Measurements from ENCODE around the gene ZNF506.
"Not testable (repeated sequence)": the region's sequence is repeated elsewhere in the genome, so short reads cannot be mapped to it uniquely, and the experiment has no call there.

ZNF506 gene

DNA sequence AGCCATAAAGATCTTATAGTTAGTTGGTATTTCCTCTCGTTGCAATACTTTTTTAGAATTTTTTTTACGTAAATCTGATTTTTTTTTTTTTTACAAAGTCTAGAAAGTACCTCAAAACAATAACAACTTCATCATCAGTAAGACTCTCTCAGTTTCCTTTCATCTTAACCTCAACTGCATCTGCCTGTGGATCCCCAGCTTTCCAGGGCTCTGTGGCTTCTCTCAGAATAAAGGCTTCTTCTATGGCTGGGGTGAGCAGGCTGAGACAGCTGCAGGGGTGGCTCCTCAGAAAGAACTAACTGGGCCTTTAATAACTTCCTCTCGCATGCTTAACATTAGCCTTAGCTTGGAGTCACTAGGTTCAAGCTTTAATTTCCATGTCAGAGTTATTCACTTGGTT lies 4.2 kb downstream of the ZNF506 start:
- H3K36me3 ChIP-seq (ENCODE audit: insufficient read depth), result no peaks in the 10 kb centered on the region
- H4K20me1 ChIP-seq (ENCODE audit: insufficient read depth), result no peaks in the 10 kb centered on the region
- H3K9ac ChIP-seq, result no peak overlapping the region
- TF ChIP-seq, protein P1, sequence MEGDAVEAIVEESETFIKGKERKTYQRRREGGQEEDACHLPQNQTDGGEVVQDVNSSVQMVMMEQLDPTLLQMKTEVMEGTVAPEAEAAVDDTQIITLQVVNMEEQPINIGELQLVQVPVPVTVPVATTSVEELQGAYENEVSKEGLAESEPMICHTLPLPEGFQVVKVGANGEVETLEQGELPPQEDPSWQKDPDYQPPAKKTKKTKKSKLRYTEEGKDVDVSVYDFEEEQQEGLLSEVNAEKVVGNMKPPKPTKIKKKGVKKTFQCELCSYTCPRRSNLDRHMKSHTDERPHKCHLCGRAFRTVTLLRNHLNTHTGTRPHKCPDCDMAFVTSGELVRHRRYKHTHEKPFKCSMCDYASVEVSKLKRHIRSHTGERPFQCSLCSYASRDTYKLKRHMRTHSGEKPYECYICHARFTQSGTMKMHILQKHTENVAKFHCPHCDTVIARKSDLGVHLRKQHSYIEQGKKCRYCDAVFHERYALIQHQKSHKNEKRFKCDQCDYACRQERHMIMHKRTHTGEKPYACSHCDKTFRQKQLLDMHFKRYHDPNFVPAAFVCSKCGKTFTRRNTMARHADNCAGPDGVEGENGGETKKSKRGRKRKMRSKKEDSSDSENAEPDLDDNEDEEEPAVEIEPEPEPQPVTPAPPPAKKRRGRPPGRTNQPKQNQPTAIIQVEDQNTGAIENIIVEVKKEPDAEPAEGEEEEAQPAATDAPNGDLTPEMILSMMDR (conservative IDR thresholded peaks at IDR 0.05; ENCODE audit: low read depth, low read length), result no peak
- H3K4me2 ChIP-seq, result no peak overlapping the region
- H3K4me1 ChIP-seq (ENCODE audit: low read depth, poor library complexity, severe bottlenecking), result no peaks in the 10 kb centered on the region
- H3K4me3 ChIP-seq (IDR thresholded peaks at IDR 0.05; ENCODE audit: insufficient read depth, low read depth, low read length), result no peak overlapping the region
- H3K27ac ChIP-seq, result no peak overlapping the region
- H3K79me2 ChIP-seq (ENCODE audit: insufficient read depth, low read depth), result no peaks in the 10 kb centered on the region
- no peaks in the 10 kb centered on the region for H3K27me3 ChIP-seq (ENCODE audit: insufficient read depth, low read depth)
- H2AFZ ChIP-seq (ENCODE audit: low read depth), result no peak overlapping the region

DNA sequence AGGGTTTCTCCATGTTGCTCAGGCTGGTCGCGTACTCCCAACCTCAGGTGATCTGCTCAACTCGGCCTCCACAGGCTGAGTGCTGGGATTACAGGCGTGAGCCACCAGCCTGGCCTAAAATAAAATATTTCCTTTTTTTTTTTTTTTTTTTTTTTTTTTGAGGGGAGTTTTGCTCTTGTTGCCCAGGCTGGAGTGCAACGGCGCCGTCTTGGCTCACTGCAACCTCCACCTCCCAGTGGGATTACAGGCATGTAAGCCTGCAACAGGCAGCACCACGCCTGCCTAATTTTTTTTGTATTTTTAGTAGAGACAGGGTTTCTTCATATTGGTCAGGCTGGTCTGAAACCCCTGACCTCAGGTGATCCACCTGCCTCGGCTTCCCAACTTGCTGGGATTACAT lies 4.9 kb downstream of the ZNF506 start:
- Histone ChIP-seq H3K27ac (no peak overlapping the region), H3K4me3 (IDR thresholded peaks at IDR 0.05; ENCODE audit: insufficient read depth, low read depth, low read length) (no peak overlapping the region), H2AFZ (ENCODE audit: low read depth) (no peak overlapping the region), H3K9ac (no peak overlapping the region), H4K20me1 (ENCODE audit: insufficient read depth) (no peaks in the 10 kb centered on the region), H3K4me2 (no peak overlapping the region), H3K36me3 (ENCODE audit: insufficient read depth) (no peaks in the 10 kb centered on the region), H3K4me1 (ENCODE audit: low read depth, poor library complexity, severe bottlenecking) (no peaks in the 10 kb centered on the region), H3K79me2 (ENCODE audit: insufficient read depth, low read depth) (no peaks in the 10 kb centered on the region), H3K27me3 (ENCODE audit: insufficient read depth, low read depth) (no peaks in the 10 kb centered on the region)
- TF ChIP-seq, protein P1 (conservative IDR thresholded peaks at IDR 0.05; ENCODE audit: low read depth, low read length), result no peak

DNA sequence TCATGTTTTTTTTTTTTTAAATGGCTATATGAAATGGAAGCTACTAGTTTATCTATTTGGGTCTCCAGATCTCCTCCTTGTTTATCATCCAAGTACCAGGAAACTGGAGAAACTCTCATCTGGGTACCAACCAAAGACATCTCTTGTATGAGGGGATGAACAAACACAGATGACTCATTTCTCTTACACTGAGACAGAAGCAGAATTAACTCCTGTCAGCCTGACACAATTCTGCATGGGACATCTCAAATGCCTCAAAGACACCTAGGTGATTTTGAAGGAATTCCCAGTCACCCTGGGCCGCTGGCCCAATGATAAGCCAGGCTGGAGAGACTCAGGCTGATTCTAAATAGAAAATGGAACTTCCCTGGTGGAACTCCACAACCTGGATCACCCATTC lies 9.6 kb downstream of the ZNF506 start:
- not testable (repeated sequence) for H3K9ac ChIP-seq; H3K36me3 ChIP-seq (ENCODE audit: insufficient read depth); H3K79me2 ChIP-seq (ENCODE audit: insufficient read depth, low read depth); H3K4me1 ChIP-seq (ENCODE audit: low read depth, poor library complexity, severe bottlenecking); H3K4me2 ChIP-seq; H3K27ac ChIP-seq; H3K27me3 ChIP-seq (ENCODE audit: insufficient read depth, low read depth); H2AFZ ChIP-seq (ENCODE audit: low read depth); H4K20me1 ChIP-seq (ENCODE audit: insufficient read depth); H3K4me3 ChIP-seq (IDR thresholded peaks at IDR 0.05; ENCODE audit: insufficient read depth, low read depth, low read length)

DNA sequence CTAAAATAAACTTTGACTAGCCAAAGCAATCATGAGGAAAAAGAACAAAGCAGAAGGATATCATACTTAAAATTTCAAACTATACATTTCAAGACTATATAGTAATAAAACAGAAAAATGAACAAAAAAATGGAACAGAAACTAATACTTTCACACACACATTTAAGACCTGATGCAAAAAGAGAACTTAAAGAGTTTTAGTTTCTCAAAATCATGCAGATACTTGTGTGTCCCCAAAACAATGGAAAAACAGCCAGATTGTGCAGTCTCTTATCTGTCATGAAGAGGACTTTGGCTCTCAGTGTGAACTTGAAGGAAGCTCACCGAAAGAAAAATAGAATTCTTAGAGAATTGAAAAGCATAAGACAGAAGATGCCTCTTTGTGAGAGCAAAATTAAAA lies 16.1 kb downstream of the ZNF506 start:
- Histone ChIP-seq H3K79me2 (ENCODE audit: insufficient read depth, low read depth) (no peaks in the 10 kb centered on the region), H3K27me3 (ENCODE audit: insufficient read depth, low read depth) (no peaks in the 10 kb centered on the region), H3K4me1 (ENCODE audit: low read depth, poor library complexity, severe bottlenecking) (no peaks in the 10 kb centered on the region), H3K27ac (no peak overlapping the region), H2AFZ (ENCODE audit: low read depth) (no peak overlapping the region), H3K9ac (no peak overlapping the region), H3K4me3 (IDR thresholded peaks at IDR 0.05; ENCODE audit: insufficient read depth, low read depth, low read length) (no peak overlapping the region), H4K20me1 (ENCODE audit: insufficient read depth) (no peaks in the 10 kb centered on the region), H3K4me2 (no peak overlapping the region), H3K36me3 (ENCODE audit: insufficient read depth) (no peaks in the 10 kb centered on the region)
- TF ChIP-seq, protein P1 (conservative IDR thresholded peaks at IDR 0.05; ENCODE audit: low read depth, low read length), result no peak

DNA sequence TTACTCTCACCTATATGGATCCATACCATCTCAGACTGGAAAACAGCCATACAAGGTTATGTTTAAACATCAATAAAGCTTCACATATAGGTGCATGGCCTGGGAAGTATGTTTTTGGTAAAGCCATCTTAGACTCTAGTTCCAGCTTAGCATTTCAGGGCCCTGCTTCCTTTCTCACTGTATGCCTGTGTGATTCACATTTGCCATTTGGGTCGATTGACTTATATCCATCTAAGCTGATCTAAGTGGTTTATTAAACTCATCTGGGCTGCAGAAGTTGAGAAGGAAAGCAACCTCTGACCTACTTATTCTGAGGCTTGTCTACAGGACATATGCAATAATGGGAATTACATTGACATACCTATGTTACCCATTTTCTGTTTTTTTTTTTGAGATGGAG lies 33.5 kb downstream of the ZNF506 start:
- H3K27me3 ChIP-seq (ENCODE audit: insufficient read depth, low read depth), result no peaks in the 10 kb centered on the region; the same call in 1 of the 2 replicates

DNA sequence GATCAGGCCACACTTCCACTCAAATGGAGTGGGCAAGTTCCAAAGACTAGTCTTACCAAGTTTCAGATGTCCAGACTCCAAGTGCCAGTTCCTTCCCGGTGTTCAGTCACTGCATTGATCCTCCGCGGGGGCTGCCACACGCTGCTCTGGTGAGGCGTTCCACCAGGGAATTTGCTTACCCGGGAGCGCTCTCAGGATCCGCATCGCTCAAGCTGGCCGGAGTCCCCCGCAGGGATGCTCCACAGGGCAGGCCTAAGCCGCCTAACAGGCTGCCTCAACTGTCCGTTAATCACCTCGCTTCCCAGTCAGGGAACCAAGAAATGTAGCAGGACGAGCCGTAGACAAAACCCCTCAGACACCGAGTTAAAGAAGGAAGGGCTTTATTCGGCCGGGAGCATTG lies 36.1 kb downstream of the ZNF506 start:
- not testable (repeated sequence) for H3K36me3 ChIP-seq (ENCODE audit: insufficient read depth); H3K4me1 ChIP-seq (ENCODE audit: low read depth, poor library complexity, severe bottlenecking); H3K27me3 ChIP-seq (ENCODE audit: insufficient read depth, low read depth); H4K20me1 ChIP-seq (ENCODE audit: insufficient read depth); H3K9ac ChIP-seq; H3K79me2 ChIP-seq (ENCODE audit: insufficient read depth, low read depth); H3K4me2 ChIP-seq; H3K27ac ChIP-seq; H2AFZ ChIP-seq (ENCODE audit: low read depth); H3K4me3 ChIP-seq (IDR thresholded peaks at IDR 0.05; ENCODE audit: insufficient read depth, low read depth, low read length)

More for the DNA sequence above, 33.5 kb downstream of the ZNF506 start:
- no peaks in the 10 kb centered on the region for H4K20me1 ChIP-seq (ENCODE audit: insufficient read depth)
- H3K9ac ChIP-seq, result no peak overlapping the region
- no peak overlapping the region for H2AFZ ChIP-seq (ENCODE audit: low read depth)
- no peak overlapping the region for H3K4me2 ChIP-seq
- TF ChIP-seq, protein P1 (conservative IDR thresholded peaks at IDR 0.05; ENCODE audit: low read depth, low read length), result no peak
- H3K79me2 ChIP-seq (ENCODE audit: insufficient read depth, low read depth), result no peaks in the 10 kb centered on the region
- H3K36me3 ChIP-seq (ENCODE audit: insufficient read depth), result 0 out of 2 replicates have a peak, but pooled peaks cover 1% of the 10 kb centered on the region
- H3K27ac ChIP-seq, result no peak overlapping the region
- H3K4me3 ChIP-seq (IDR thresholded peaks at IDR 0.05; ENCODE audit: insufficient read depth, low read depth, low read length), result no peak overlapping the region
- H3K4me1 ChIP-seq (ENCODE audit: low read depth, poor library complexity, severe bottlenecking), result no peaks in the 10 kb centered on the region

All from KMS-11 (cell line).